ENCODE results near the gene MAP7D1.

DNA sequence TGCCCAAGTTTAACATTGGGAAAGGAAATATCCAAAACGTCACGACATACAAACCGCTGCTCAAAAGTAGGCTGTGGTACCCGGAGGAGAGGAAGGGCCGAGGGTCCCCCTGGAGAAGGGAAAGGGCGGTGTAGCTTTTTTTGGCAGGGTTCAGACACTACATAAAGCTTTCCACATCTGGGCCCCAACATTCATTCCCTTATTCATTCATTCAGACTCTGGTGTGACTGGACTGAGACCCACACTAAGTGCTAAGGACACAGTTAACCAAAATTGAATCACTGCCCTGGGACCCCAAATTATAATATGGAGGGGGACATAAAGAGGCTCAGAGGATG is 20.7 kb upstream of the MAP7D1 start:
- TF ChIP-seq, protein P1, sequence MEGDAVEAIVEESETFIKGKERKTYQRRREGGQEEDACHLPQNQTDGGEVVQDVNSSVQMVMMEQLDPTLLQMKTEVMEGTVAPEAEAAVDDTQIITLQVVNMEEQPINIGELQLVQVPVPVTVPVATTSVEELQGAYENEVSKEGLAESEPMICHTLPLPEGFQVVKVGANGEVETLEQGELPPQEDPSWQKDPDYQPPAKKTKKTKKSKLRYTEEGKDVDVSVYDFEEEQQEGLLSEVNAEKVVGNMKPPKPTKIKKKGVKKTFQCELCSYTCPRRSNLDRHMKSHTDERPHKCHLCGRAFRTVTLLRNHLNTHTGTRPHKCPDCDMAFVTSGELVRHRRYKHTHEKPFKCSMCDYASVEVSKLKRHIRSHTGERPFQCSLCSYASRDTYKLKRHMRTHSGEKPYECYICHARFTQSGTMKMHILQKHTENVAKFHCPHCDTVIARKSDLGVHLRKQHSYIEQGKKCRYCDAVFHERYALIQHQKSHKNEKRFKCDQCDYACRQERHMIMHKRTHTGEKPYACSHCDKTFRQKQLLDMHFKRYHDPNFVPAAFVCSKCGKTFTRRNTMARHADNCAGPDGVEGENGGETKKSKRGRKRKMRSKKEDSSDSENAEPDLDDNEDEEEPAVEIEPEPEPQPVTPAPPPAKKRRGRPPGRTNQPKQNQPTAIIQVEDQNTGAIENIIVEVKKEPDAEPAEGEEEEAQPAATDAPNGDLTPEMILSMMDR (IDR thresholded peaks at IDR 0.05), result no peak
- TF ChIP-seq POLR2AphosphoS5 (IDR thresholded peaks at IDR 0.05; ENCODE audit: insufficient read depth in 1 of 2, low read depth in 1 of 2), result no peak
